H1 (cell line): Measurements from ENCODE around the gene CSF3. TPM values are rescaled to one million over a fixed set of nuclear protein-coding genes. Genes with fewer than 3 reads are reported as not detected.
A peak's percentile ranks its signal among the peaks of the same experiment; 100 is the strongest.

ENCODE experiments used
- CTCF ChIA-PET: fragments of 300-600 bp; sonication (Branson Sonifier 250); formaldehyde crosslinking; loops from one replicate; lab custom pipeline; 2021; ENCODE audit not compliant: partially characterized antibody; lab: Charles Lee
- POLR2A ChIA-PET: fragments of 300-600 bp; sonication (Branson Sonifier 250); formaldehyde crosslinking; loops from one replicate; lab custom pipeline; 2021; ENCODE audit warnings: inconsistent platforms; ENCODE audit not compliant: partially characterized antibody; lab: Charles Lee
- DNase-seq, 2 experiments: peaks; one replicate each; pipeline versions ENCODE4 v3.0.0 to v3.0.0-alpha.2; 2010 to 2022; ENCODE audit warnings: low spot score in 2 of 2, low read depth in 1 of 2, mixed read lengths in 1 of 2
- FAIRE-seq: peaks from 2 replicates; lab custom pipeline; 2011; peaks lifted over from hg19 to GRCh38; lab: Jason Lieb, UNC
- H2AFZ ChIP-seq: 2 replicates; pipeline ENCODE4 v1.8.1; 2012; ENCODE audit warnings: low read length, inconsistent platforms
- H2AK5ac ChIP-seq: 2 replicates; pipeline ENCODE4 v1.6.1; 2013; ENCODE audit warnings: low read depth, low read length
- H2BK120ac ChIP-seq: replicated peaks from 2 replicates; pipeline ENCODE3; 2013; ENCODE audit warnings: low read depth, low read length, inconsistent platforms
- H2BK12ac ChIP-seq: 2 replicates; pipeline ENCODE4 v1.6.1; 2013; ENCODE audit warnings: low read depth, low read length
- H2BK15ac ChIP-seq: 2 replicates; pipeline ENCODE4 v1.6.1; 2013; ENCODE audit warnings: low read length
- H2BK20ac ChIP-seq: 2 replicates; pipeline ENCODE4 v1.6.1; 2013; ENCODE audit warnings: low read length
- H2BK5ac ChIP-seq: 2 replicates; pipeline ENCODE4 v1.6.1; 2013; ENCODE audit warnings: low read depth, low read length
- H3K14ac ChIP-seq: 2 replicates; pipeline ENCODE4 v1.6.1; 2013; ENCODE audit warnings: inconsistent platforms; ENCODE audit not compliant: insufficient read length
- H3K18ac ChIP-seq: 2 replicates; pipeline ENCODE4 v1.6.1; 2013; ENCODE audit warnings: low read length; ENCODE audit errors: extremely low read depth
- H3K23ac ChIP-seq: 2 replicates; pipeline ENCODE4 v1.6.1; 2013; ENCODE audit warnings: inconsistent platforms; ENCODE audit not compliant: insufficient read length
- H3K23me2 ChIP-seq: 2 replicates; pipeline ENCODE4 v1.6.1; 2013; ENCODE audit warnings: low read depth, low read length
- H3K27ac ChIP-seq: 2 replicates; pipeline ENCODE4 v1.6.1; 2011; ENCODE audit warnings: low read depth, low read length, inconsistent platforms
- H3K27me3 ChIP-seq, 4 experiments: replicated peaks in 1 of 4; 1 replicate in 1 of 4; 2 replicates in 3 of 4; pipeline versions ENCODE4 v1.6.1 to v1.8.1; 2011 to 2013; ENCODE audit warnings: low read length in 3 of 4, mild to moderate bottlenecking in 3 of 4, inconsistent platforms in 2 of 4, mixed read lengths in 2 of 4, moderate library complexity in 1 of 4; ENCODE audit not compliant: control insufficient read depth in 3 of 4, insufficient read depth in 3 of 4; ENCODE audit errors: extremely low read depth in 1 of 4
- H3K36me3 ChIP-seq, 4 experiments: 2 replicates each; pipeline versions ENCODE4 v1.6.1 to v1.8.1; 2011 to 2013; ENCODE audit warnings: mild to moderate bottlenecking in 4 of 4, low read length in 3 of 4, moderate library complexity in 2 of 4, control low read depth in 1 of 4, inconsistent platforms in 1 of 4; ENCODE audit not compliant: insufficient read depth in 4 of 4, control insufficient read depth in 2 of 4
- H3K4ac ChIP-seq: replicated peaks from 2 replicates; pipeline ENCODE3; 2013; ENCODE audit warnings: low read length, low read depth, mixed read lengths, inconsistent platforms; ENCODE audit not compliant: insufficient read length
- H3K4me1 ChIP-seq, 4 experiments: replicated peaks in 1 of 4; 1 replicate in 1 of 4; 2 replicates in 3 of 4; pipeline versions ENCODE4 v1.6.1 to v1.8.1; 2011 to 2013; ENCODE audit warnings: low read length in 3 of 4, inconsistent platforms in 2 of 4, mixed read lengths in 1 of 4; ENCODE audit not compliant: insufficient read depth in 4 of 4, control insufficient read depth in 3 of 4
- H3K4me2 ChIP-seq, 2 experiments: 2 replicates each; pipeline versions ENCODE4 v1.6.1 to v1.8.1; 2011 to 2013; ENCODE audit warnings: low read depth in 2 of 2, low read length in 2 of 2, control low read depth in 1 of 2, inconsistent platforms in 1 of 2, mild to moderate bottlenecking in 1 of 2; ENCODE audit not compliant: insufficient read depth in 1 of 2
- H3K4me3 ChIP-seq, 4 experiments: fragments of 200-600, 300-600 bp in 1 of 4; sonication (generic), shearing (Covaris generic), sonication (Bioruptor Twin) in 1 of 4; 2 replicates each; pipeline versions ENCODE4 v1.5.1 to v1.8.1; 2011 to 2016; ENCODE audit warnings: low read length in 4 of 4, low read depth in 3 of 4, control low read depth in 2 of 4, inconsistent platforms in 2 of 4, mild to moderate bottlenecking in 2 of 4, mixed read lengths in 1 of 4, moderate library complexity in 1 of 4; ENCODE audit not compliant: insufficient read depth in 2 of 4; ENCODE audit errors: extremely low read depth in 1 of 4
- H3K56ac ChIP-seq: replicated peaks from 2 replicates; pipeline ENCODE3; 2013; ENCODE audit warnings: low read depth, mild to moderate bottlenecking, mixed read lengths, low read length, inconsistent platforms; ENCODE audit not compliant: insufficient read length
- H3K79me1 ChIP-seq: 2 replicates; pipeline ENCODE4 v1.6.1; 2013; ENCODE audit warnings: low read depth, low read length, control low read depth
- H3K79me2 ChIP-seq, 2 experiments: 2 replicates each; pipeline versions ENCODE4 v1.6.1 to v1.8.1; 2012 to 2013; ENCODE audit warnings: low read length in 2 of 2, mild to moderate bottlenecking in 2 of 2, inconsistent platforms in 1 of 2; ENCODE audit not compliant: insufficient read depth in 2 of 2, control insufficient read depth in 1 of 2
- H3K9ac ChIP-seq, 4 experiments: replicated peaks in 1 of 4; 1 replicate in 1 of 4; 2 replicates in 3 of 4; pipeline versions ENCODE4 v1.6.1 to v1.8.1; 2011 to 2013; ENCODE audit warnings: low read depth in 3 of 4, low read length in 3 of 4, control low read depth in 2 of 4, mild to moderate bottlenecking in 2 of 4, moderate library complexity in 2 of 4, inconsistent platforms in 1 of 4; ENCODE audit errors: extremely low read depth in 1 of 4
- H3K9me3 ChIP-seq, 2 experiments: 2 replicates each; pipeline versions ENCODE4 v1.6.1 to v1.8.1; 2012 to 2013; ENCODE audit warnings: mild to moderate bottlenecking in 2 of 2, moderate library complexity in 2 of 2, control low read depth in 1 of 2, inconsistent platforms in 1 of 2, low read depth in 1 of 2, low read length in 1 of 2, mixed read lengths in 1 of 2; ENCODE audit not compliant: insufficient read depth in 2 of 2
- H4K20me1 ChIP-seq, 2 experiments: replicated peaks in 1 of 2; 2 replicates each; pipeline versions ENCODE3 to v1.8.1; 2011 to 2013; ENCODE audit warnings: inconsistent platforms in 2 of 2, low read length in 2 of 2, mild to moderate bottlenecking in 1 of 2; ENCODE audit not compliant: insufficient read depth in 2 of 2, control insufficient read depth in 1 of 2
- H4K5ac ChIP-seq: 2 replicates; pipeline ENCODE4 v1.6.1; 2013; ENCODE audit warnings: low read length, low read depth, mixed read lengths, inconsistent platforms; ENCODE audit not compliant: insufficient read length
- H4K8ac ChIP-seq: 2 replicates; pipeline ENCODE4 v1.8.0; 2013; ENCODE audit warnings: mild to moderate bottlenecking, moderate library complexity, low read length, inconsistent platforms; ENCODE audit not compliant: insufficient read depth; ENCODE audit errors: extremely low read depth
- H4K91ac ChIP-seq: replicated peaks from 2 replicates; pipeline ENCODE3; 2013; ENCODE audit warnings: low read length, mixed read lengths, inconsistent platforms; ENCODE audit not compliant: insufficient read length
- YY1 ChIP-seq: IDR thresholded peaks from 2 replicates; pipeline ENCODE4 v1.6.1; 2011; ENCODE audit warnings: low read depth, mild to moderate bottlenecking, low read length
- WGBS, 2 experiments: shearing (Covaris generic) in 1 of 2; methylation state at CpG; one replicate each; pipeline versions ENCODE4 v1.1.6 to v1.1.7; 2013 to 2015; ENCODE audit warnings: low lambda C conversion rate in 2 of 2, mixed read lengths in 2 of 2, inconsistent platforms in 1 of 2, low coverage in 1 of 2, missing lambda C conversion rate in 1 of 2; ENCODE audit not compliant: insufficient replicate concordance in 2 of 2, insufficient coverage in 1 of 2, insufficient read length in 1 of 2; ENCODE audit errors: extremely low coverage in 1 of 2, missing lambda C conversion rate in 1 of 2; 5-methylcytosine and 5-hydroxymethylcytosine counted together
- polyA plus RNA-seq, 7 experiments: library from polyadenylated mRNA; depleted of rRNA in 3 of 7; stranded (reverse) in 5 of 7; unstranded in 2 of 7; fragments of >200 nt in 5 of 7; fragments of 200-250 nt in 2 of 7; gene quantifications; 1 replicate in 5 of 7; 2 replicates in 1 of 7; 4 replicates in 1 of 7; pipeline versions ENCODE4 v1.2.1 to v1.2.3, GENCODE V29; 2011 to 2013; ENCODE audit warnings: missing spikeins in 2 of 7, mixed read lengths in 2 of 7
- total RNA-seq: library from RNA; stranded (reverse); fragmentation: NEBNext Ultra II Directional; extraction: Animal tissue kit (Norgen Biotek cat#: 25700); gene quantifications from 2 replicates; pipeline ENCODE4 v1.2.1, GENCODE V29; 2021
- TF ChIP-seq, protein P1 (sequence below), 3 experiments: IDR thresholded peaks; 1 replicate in 2 of 3; 2 replicates in 1 of 3; pipeline versions ENCODE4 v1.5.1 to v1.6.1; 2011; ENCODE audit warnings: low read length in 3 of 3, mild to moderate bottlenecking in 3 of 3, inconsistent platforms in 2 of 3, low read depth in 1 of 3, moderate library complexity in 1 of 3; ENCODE audit not compliant: insufficient read depth in 1 of 3; ENCODE audit errors: control extremely low read depth in 1 of 3

Gene CSF3
- total and polyA plus RNA-seq, 2 of the 8 experiments (the other 6 are each of a cell fraction or from before 2014, with no cell fraction given): 0.03 TPM; not detected in 1

DNA sequence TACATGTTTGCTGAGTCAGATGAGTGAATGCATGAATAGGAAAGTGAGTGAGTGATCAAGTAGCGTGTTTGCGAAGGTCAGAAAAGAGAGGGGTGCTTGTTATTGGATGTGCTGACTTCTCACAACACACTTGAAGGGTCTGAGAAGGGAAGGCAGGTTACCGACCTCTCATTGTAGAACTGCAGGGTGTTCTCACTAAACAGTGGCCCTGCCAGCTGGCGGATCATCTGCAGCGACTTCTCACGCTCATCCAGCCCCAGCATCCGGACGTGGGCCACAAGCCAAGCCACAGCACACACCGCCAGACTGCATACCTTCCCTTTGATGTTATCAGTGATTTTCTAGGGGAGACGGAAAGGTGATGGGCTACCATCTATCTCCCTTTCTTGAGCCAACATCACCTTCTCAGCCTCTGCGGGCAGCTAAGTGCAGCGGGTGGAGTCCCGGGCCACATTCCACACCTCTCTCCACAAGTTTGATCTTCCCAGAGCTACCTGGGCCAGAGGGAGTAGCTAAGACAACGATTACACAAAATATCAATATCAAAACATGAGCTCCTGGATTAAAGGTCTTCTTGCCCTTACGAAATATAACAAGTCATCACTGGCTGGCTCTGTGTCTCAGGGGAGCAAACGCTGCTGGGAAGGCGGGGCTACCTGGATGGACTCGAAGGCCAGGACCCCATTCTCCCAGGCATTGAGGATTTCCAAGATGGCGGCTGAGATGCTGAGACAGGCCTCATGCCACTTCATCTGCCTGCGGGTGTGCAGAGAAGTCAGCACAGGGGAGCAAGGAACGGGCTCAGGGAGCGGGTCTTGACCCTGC is 11.0 kb downstream of the CSF3 start:
- no peak for DNase-seq
- POLR2A ChIA-PET: interaction anchor here (0.6 to 4.8 kb wide), 6 partner anchors 9 to 97 kb away, joined by 3 to 42 read pairs (median 4); partner anchors contain the start of gene CSF3
- H2AFZ ChIP-seq: no peak overlapping the region
- H3K36me3 ChIP-seq: peaks cover 18 to 42% (median 33%) of the 10 kb centered on the region in 4 experiments
- no peak overlapping the region for H2BK15ac ChIP-seq
- H3K27me3 ChIP-seq: no peaks in the 10 kb centered on the region
- peak; percentile 71 for TF ChIP-seq YY1
- TF ChIP-seq, protein P1, sequence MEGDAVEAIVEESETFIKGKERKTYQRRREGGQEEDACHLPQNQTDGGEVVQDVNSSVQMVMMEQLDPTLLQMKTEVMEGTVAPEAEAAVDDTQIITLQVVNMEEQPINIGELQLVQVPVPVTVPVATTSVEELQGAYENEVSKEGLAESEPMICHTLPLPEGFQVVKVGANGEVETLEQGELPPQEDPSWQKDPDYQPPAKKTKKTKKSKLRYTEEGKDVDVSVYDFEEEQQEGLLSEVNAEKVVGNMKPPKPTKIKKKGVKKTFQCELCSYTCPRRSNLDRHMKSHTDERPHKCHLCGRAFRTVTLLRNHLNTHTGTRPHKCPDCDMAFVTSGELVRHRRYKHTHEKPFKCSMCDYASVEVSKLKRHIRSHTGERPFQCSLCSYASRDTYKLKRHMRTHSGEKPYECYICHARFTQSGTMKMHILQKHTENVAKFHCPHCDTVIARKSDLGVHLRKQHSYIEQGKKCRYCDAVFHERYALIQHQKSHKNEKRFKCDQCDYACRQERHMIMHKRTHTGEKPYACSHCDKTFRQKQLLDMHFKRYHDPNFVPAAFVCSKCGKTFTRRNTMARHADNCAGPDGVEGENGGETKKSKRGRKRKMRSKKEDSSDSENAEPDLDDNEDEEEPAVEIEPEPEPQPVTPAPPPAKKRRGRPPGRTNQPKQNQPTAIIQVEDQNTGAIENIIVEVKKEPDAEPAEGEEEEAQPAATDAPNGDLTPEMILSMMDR (IDR thresholded peaks at IDR 0.05; ENCODE audit: control extremely low read depth in 1 of 3, insufficient read depth in 1 of 3, low read depth in 1 of 3, low read length in 3 of 3): no peak
- H3K4me3 ChIP-seq: no peak overlapping the region
- H3K23me2 ChIP-seq: no peaks in the 10 kb centered on the region
- no peak overlapping the region for H3K14ac ChIP-seq
- CTCF ChIA-PET: interaction anchor here (0.6 to 29.7 kb wide), 21 partner anchors 11 to 405 kb away, joined by 3 to 876 read pairs (median 4); partner anchors contain the start of genes CSF3, MED24 and THRA
- H4K8ac ChIP-seq: no peak overlapping the region
- H2BK12ac ChIP-seq: no peak overlapping the region
- peak overlapping the region; percentile 32 for H2AK5ac ChIP-seq
- no peak overlapping the region for H4K5ac ChIP-seq
- H3K4ac ChIP-seq: no peak overlapping the region
- H3K27ac ChIP-seq: no peak overlapping the region
- no peak overlapping the region for H2BK20ac ChIP-seq
- no peaks in the 10 kb centered on the region for H3K9me3 ChIP-seq
- H3K4me1 ChIP-seq: no peaks in the 10 kb centered on the region
- H4K91ac ChIP-seq: no peak overlapping the region
- peaks cover 0 to 2% of the 10 kb centered on the region in 2 experiments for H4K20me1 ChIP-seq
- no peak overlapping the region for H3K23ac ChIP-seq
- no peak for FAIRE-seq
- no peak overlapping the region for H3K4me2 ChIP-seq
- H3K9ac ChIP-seq: no peak overlapping the region; a peak in 1 of 7 replicates
- H3K79me2 ChIP-seq: no peaks in the 10 kb centered on the region
- no peaks in the 10 kb centered on the region for H3K79me1 ChIP-seq
- H2BK5ac ChIP-seq: no peak overlapping the region
- no peak overlapping the region for H3K56ac ChIP-seq
- no peak overlapping the region for H3K18ac ChIP-seq
- 95% methylated on average over 22 of the region's 22 CpGs; no CpG with 5 or more reads in 1 of the 2 experiments for WGBS, 2 experiments
- H2BK120ac ChIP-seq: no peak overlapping the region
